ENCODE results near the gene MYO5C. TPM values are rescaled to one million over a fixed set of nuclear protein-coding genes. Genes with fewer than 3 reads are reported as not detected.

The MYO5C gene
- total RNA-seq, 1 donor from 2014 or later, result 19.7 TPM

- no peak for TF ChIP-seq CTCF (IDR thresholded peaks at IDR 0.05; ENCODE audit: insufficient read depth, low read length, severe bottlenecking)
- Histone ChIP-seq H3K4me3 (ENCODE audit: low read depth, low read length) (no peak overlapping the region), H3K36me3 (ENCODE audit: control insufficient read depth, insufficient read depth, low read length) (peaks cover 10% of the 10 kb centered on the region), H3K27me3 (ENCODE audit: control insufficient read depth, insufficient read depth, low read length) (no peaks in the 10 kb centered on the region)
- peak; percentile 52 for FAIRE-seq
- DNase-seq (ENCODE audit: low read depth), result no peak
Observed at GRCh38 chr15:52280326-52281084, 15.1 kb downstream of the MYO5C start.

- DNase-seq (ENCODE audit: low read depth) (no peak), FAIRE-seq (peak; percentile 36)
- Histone ChIP-seq H3K27me3 (ENCODE audit: control insufficient read depth, insufficient read depth, low read length) (no peaks in the 10 kb centered on the region), H3K36me3 (ENCODE audit: control insufficient read depth, insufficient read depth, low read length) (peaks cover 12% of the 10 kb centered on the region), H3K4me3 (ENCODE audit: low read depth, low read length) (no peak overlapping the region)
- TF ChIP-seq CTCF (IDR thresholded peaks at IDR 0.05; ENCODE audit: insufficient read depth, low read length, severe bottlenecking), result no peak
Observed at GRCh38 chr15:52278636-52279367, 16.8 kb downstream of the MYO5C start.

GRCh38 chr15:52278135-52278534 is 17.5 kb downstream of the MYO5C start:
- FAIRE-seq, result no peak
- DNase-seq (ENCODE audit: low read depth), result no peak
- no peak overlapping the region for H3K4me3 ChIP-seq (ENCODE audit: low read depth, low read length)
- TF ChIP-seq CTCF (IDR thresholded peaks at IDR 0.05; ENCODE audit: insufficient read depth, low read length, severe bottlenecking), result no peak
- no peaks in the 10 kb centered on the region for H3K27me3 ChIP-seq (ENCODE audit: control insufficient read depth, insufficient read depth, low read length)
- H3K36me3 ChIP-seq (ENCODE audit: control insufficient read depth, insufficient read depth, low read length), result peaks cover 12% of the 10 kb centered on the region

GRCh38 chr15:52277575-52277974 is 18.0 kb downstream of the MYO5C start:
- no peaks in the 10 kb centered on the region for H3K27me3 ChIP-seq (ENCODE audit: control insufficient read depth, insufficient read depth, low read length)
- DNase-seq (ENCODE audit: low read depth), result no peak
- H3K4me3 ChIP-seq (ENCODE audit: low read depth, low read length), result no peak overlapping the region
- no peak for TF ChIP-seq CTCF (IDR thresholded peaks at IDR 0.05; ENCODE audit: insufficient read depth, low read length, severe bottlenecking)
- no peak for FAIRE-seq
- peaks cover 12% of the 10 kb centered on the region for H3K36me3 ChIP-seq (ENCODE audit: control insufficient read depth, insufficient read depth, low read length)

- DNase-seq (ENCODE audit: low read depth), result no peak
- no peak overlapping the region for H3K4me3 ChIP-seq (ENCODE audit: low read depth, low read length)
- FAIRE-seq, result no peak
- peaks cover 12% of the 10 kb centered on the region for H3K36me3 ChIP-seq (ENCODE audit: control insufficient read depth, insufficient read depth, low read length)
- no peaks in the 10 kb centered on the region for H3K27me3 ChIP-seq (ENCODE audit: control insufficient read depth, insufficient read depth, low read length)
- no peak for TF ChIP-seq CTCF (IDR thresholded peaks at IDR 0.05; ENCODE audit: insufficient read depth, low read length, severe bottlenecking)
Observed at GRCh38 chr15:52276256-52276770, 19.3 kb downstream of the MYO5C start.
